A549 (cell line): Measurements from ENCODE around the gene ENO1. TPM values are rescaled to one million over a fixed set of nuclear protein-coding genes. Genes with fewer than 3 reads are reported as not detected.

Source experiments
- ATAC-seq, 2 experiments: fragments of 200-7000 bp in 1 of 2; fragments of >200 bp in 1 of 2; cut with Nextera tagmentation in 1 of 2; cut with Tn5 transposase in 1 of 2; 3 replicates each; pipeline versions ENCODE4 v1.8.0 to v1.9.1; 2018 to 2020; ENCODE audit warnings: mild to moderate bottlenecking in 1 of 2, moderate library complexity in 1 of 2
- CTCF ChIA-PET: fragments of 300-600 bp; sonication (Branson Sonifier 250); formaldehyde crosslinking; extraction: SDS; loops from one replicate; lab custom pipeline; 2021; ENCODE audit warnings: antibody characterized with exemption, inconsistent platforms; lab: Yijun Ruan, JAX
- POLR2A ChIA-PET: fragments of 350-600 bp; formaldehyde crosslinking; extraction: SDS; loops from one replicate; lab custom pipeline; 2021; ENCODE audit warnings: antibody characterized with exemption, inconsistent platforms; lab: Yijun Ruan, JAX
- DNase-seq, 2 experiments: peaks; one replicate each; pipeline versions ENCODE4 v3.0.0 to v3.0.0-alpha.2; 2011 to 2016; ENCODE audit warnings: low read depth in 1 of 2, low spot score in 1 of 2
- FAIRE-seq: peaks from 2 replicates; lab custom pipeline; 2011; peaks lifted over from hg19 to GRCh38; lab: Jason Lieb, UNC
- H3K27ac ChIP-seq, 2 experiments: fragments of >200 bp; sonication (Bioruptor Twin); formaldehyde crosslinking; 3 replicates each; pipeline ENCODE4 v1.5.1; 2016 to 2017
- H3K4me1 ChIP-seq: fragments of >200 bp; sonication (Bioruptor Twin); formaldehyde crosslinking; 3 replicates; pipeline ENCODE4 v1.6.1; 2016
- H3K4me2 ChIP-seq: fragments of >200 bp; sonication (Bioruptor Twin); formaldehyde crosslinking; 3 replicates; pipeline ENCODE4 v1.6.1; 2016
- H3K4me3 ChIP-seq: fragments of >200 bp; sonication (Bioruptor Twin); formaldehyde crosslinking; 3 replicates; pipeline ENCODE4 v1.5.1; 2016
- H3K9me3 ChIP-seq: fragments of >200 bp; sonication (Bioruptor Twin); formaldehyde crosslinking; 3 replicates; pipeline ENCODE4 v1.6.1; 2016
- BHLHE40 ChIP-seq: IDR thresholded peaks from 2 replicates; pipeline ENCODE4 v1.6.1; 2012; ENCODE audit warnings: low read depth, low read length, inconsistent platforms
- CBX2 ChIP-seq: fragments of 200-600 bp; sonication (generic); IDR thresholded peaks from 2 replicates; pipeline ENCODE4 v1.6.1; 2016; ENCODE audit warnings: low read depth, mild to moderate bottlenecking, borderline replicate concordance
- CHD4 ChIP-seq: fragments of 200-600 bp; sonication (generic); IDR thresholded peaks from 2 replicates; pipeline ENCODE4 v1.6.1; 2016; ENCODE audit warnings: antibody characterized with exemption, mild to moderate bottlenecking, borderline replicate concordance
- EP300 ChIP-seq, 2 experiments: fragments of >200 bp; sonication (Bioruptor Twin); formaldehyde crosslinking; IDR thresholded peaks; 2 replicates in 1 of 2; 3 replicates in 1 of 2; pipeline ENCODE4 v1.6.1; 2016 to 2017
- ESRRA ChIP-seq: fragments of 150-350 bp; IDR thresholded peaks from 2 replicates; pipeline ENCODE4 v1.6.1; 2014; ENCODE audit warnings: mild to moderate bottlenecking, low read length, borderline replicate concordance
- FOSB ChIP-seq: fragments of 250-450 bp; sonication (Bioruptor Pico); IDR thresholded peaks from 2 replicates; pipeline ENCODE4 v1.5.0; 2020; ENCODE audit warnings: mild to moderate bottlenecking, moderate library complexity
- GATA3 ChIP-seq: IDR thresholded peaks from 2 replicates; pipeline ENCODE4 v1.6.1; 2012; ENCODE audit warnings: borderline replicate concordance
- HOXA7 ChIP-seq: fragments of 250-450 bp; sonication (Bioruptor Pico); IDR thresholded peaks from 2 replicates; pipeline ENCODE4 v1.5.0; 2020; ENCODE audit warnings: mild to moderate bottlenecking, moderate library complexity
- HOXB5 ChIP-seq: fragments of 250-450 bp; sonication (Bioruptor Pico); IDR thresholded peaks from 2 replicates; pipeline ENCODE4 v1.5.0; 2020; ENCODE audit warnings: mild to moderate bottlenecking, moderate library complexity
- JUN ChIP-seq, 2 experiments: fragments of >200 bp; sonication (Bioruptor Twin); formaldehyde crosslinking; IDR thresholded peaks; 2 replicates in 1 of 2; 3 replicates in 1 of 2; pipeline ENCODE4 v1.6.1; 2016 to 2017
- KDM1A ChIP-seq: fragments of 200-600 bp; sonication (generic); IDR thresholded peaks from 2 replicates; pipeline ENCODE4 v1.6.1; 2016; ENCODE audit warnings: low read depth, mild to moderate bottlenecking
- NPAS2 ChIP-seq: fragments of 250-450 bp; sonication (Bioruptor Pico); IDR thresholded peaks from 2 replicates; pipeline ENCODE4 v1.8.0; 2022; ENCODE audit warnings: mild to moderate bottlenecking, moderate library complexity, borderline replicate concordance
- NR3C1 ChIP-seq: fragments of >200 bp; sonication (Bioruptor Twin); formaldehyde crosslinking; IDR thresholded peaks from 3 replicates; pipeline ENCODE4 v1.6.1; 2017
- POLR2A ChIP-seq: IDR thresholded peaks from 2 replicates; pipeline ENCODE4 v1.6.1; 2012; ENCODE audit warnings: mild to moderate bottlenecking, low read length
- POLR2AphosphoS2 ChIP-seq: conservative IDR thresholded peaks from 2 replicates; pipeline ENCODE4 v1.6.1; 2012; ENCODE audit warnings: low read length, improper control_type of control experiment, inconsistent platforms
- RAD21 ChIP-seq, 2 experiments: fragments of >200 bp in 1 of 2; sonication (Bioruptor Twin) in 1 of 2; formaldehyde crosslinking in 1 of 2; IDR thresholded peaks in 1 of 2; conservative IDR thresholded peaks in 1 of 2; 2 replicates in 1 of 2; 3 replicates in 1 of 2; pipeline ENCODE4 v1.6.1; 2012 to 2018; ENCODE audit warnings: inconsistent platforms in 1 of 2
- RNF2 ChIP-seq: fragments of 200-600 bp; sonication (generic); IDR thresholded peaks from 2 replicates; pipeline ENCODE4 v1.6.1; 2016; ENCODE audit warnings: low read depth, mild to moderate bottlenecking, antibody characterized with exemption, moderate library complexity, borderline replicate concordance
- TFCP2L1 ChIP-seq: fragments of 250-450 bp; sonication (Bioruptor Pico); IDR thresholded peaks from 2 replicates; pipeline ENCODE4 v1.5.0; 2021; ENCODE audit warnings: mild to moderate bottlenecking
- TP53 ChIP-seq: fragments of 250-450 bp; sonication (Bioruptor Pico); IDR thresholded peaks from 2 replicates; pipeline ENCODE4 v1.5.0; 2021; ENCODE audit warnings: mild to moderate bottlenecking, moderate library complexity
- ZNF302 ChIP-seq: fragments of 250-450 bp; sonication (Bioruptor Pico); IDR thresholded peaks from 2 replicates; pipeline ENCODE4 v1.9.0; 2021; ENCODE audit warnings: inconsistent platforms, mild to moderate bottlenecking, moderate library complexity
- ZSCAN20 ChIP-seq: fragments of 250-450 bp; sonication (Bioruptor Pico); IDR thresholded peaks from 2 replicates; pipeline ENCODE4 v1.8.0; 2022; ENCODE audit warnings: mild to moderate bottlenecking, moderate library complexity
- WGBS: methylation state at CpG from one replicate; pipeline ENCODE4 v1.1.6; 2017; ENCODE audit errors: missing lambda C conversion rate; 5-methylcytosine and 5-hydroxymethylcytosine counted together
- polyA plus RNA-seq, 4 experiments: library from polyadenylated mRNA; depleted of rRNA in 3 of 4; stranded (reverse); fragments of >200 nt; fragmentation: RNase III in 1 of 4; extraction: RNeasy Plus Mini Kit Qiagen cat#74134 plus additional on column Dnase treatment in 1 of 4; gene quantifications; 2 replicates in 3 of 4; 3 replicates in 1 of 4; pipeline ENCODE4 v1.2.3, GENCODE V29; 2011 to 2017
- TF ChIP-seq, protein P1 (sequence below): IDR thresholded peaks from 2 replicates; pipeline ENCODE4 v1.6.1; 2012; ENCODE audit warnings: low read depth, borderline replicate concordance
- TF ChIP-seq, protein P2 (sequence below): fragments of 450-650 bp; IDR thresholded peaks from 2 replicates; pipeline ENCODE4 v1.6.1; 2014; ENCODE audit warnings: antibody characterized with exemption
- TF ChIP-seq, protein P3 (sequence below): fragments of 200-600 bp; sonication (generic); IDR thresholded peaks from 2 replicates; pipeline ENCODE4 v1.6.1; 2016; ENCODE audit warnings: antibody characterized with exemption, mild to moderate bottlenecking, moderate library complexity
- TF ChIP-seq, protein P4 (sequence below): IDR thresholded peaks from 2 replicates; pipeline ENCODE4 v1.6.1; 2012
- TF ChIP-seq, protein P5 (sequence below): fragments of 250-450 bp; sonication (Bioruptor Pico); IDR thresholded peaks from 2 replicates; pipeline ENCODE4 v1.5.0; 2020; ENCODE audit warnings: low read depth, mild to moderate bottlenecking, moderate library complexity
- TF ChIP-seq, protein P6 (sequence below): fragments of >200 bp; sonication (Bioruptor Twin); formaldehyde crosslinking; IDR thresholded peaks from 2 replicates; pipeline ENCODE4 v1.6.1; 2016

ENO1 gene
- polyA plus RNA-seq, 2 of the 4 experiments (the other 2 are of a cell fraction), result 1,899 to 2,981 TPM

DNA sequence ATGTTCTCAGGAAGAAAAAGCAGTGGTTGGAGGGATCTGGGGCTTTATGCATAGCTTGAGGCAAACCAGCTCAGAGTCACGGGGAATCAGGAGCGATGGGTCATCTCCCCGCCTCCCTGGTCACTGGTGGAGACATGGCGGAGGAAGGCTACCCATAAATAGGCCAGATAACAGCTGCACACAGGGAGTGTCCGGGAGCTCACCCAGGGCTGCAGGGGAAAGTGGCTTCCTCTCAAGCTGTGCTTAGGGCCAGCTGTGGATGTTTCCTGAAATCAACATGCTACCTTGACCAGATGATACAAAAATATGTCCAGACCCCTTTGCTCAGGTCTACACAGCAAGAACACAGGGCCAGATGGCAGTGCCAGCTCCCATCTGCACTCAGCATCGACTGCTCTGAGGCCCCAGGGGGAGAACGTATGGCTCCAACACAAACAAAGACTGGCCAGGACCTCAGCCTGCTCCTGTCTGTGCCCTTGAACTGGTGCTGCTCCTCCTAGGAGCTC is 33.9 kb downstream of the ENO1 start:
- ChIA-PET CTCF (interaction anchor here (0.6 to 7.7 kb wide), 4 partner anchors 9 to 640 kb away, joined by 3 to 87 read pairs (median 6); no protein-coding TSS in a partner anchor), POLR2A (no interaction called here)
- FAIRE-seq, result no peak
- no peak for DNase-seq
- Histone ChIP-seq H3K9me3 (no peaks in the 10 kb centered on the region; the same call in 2 of the 3 replicates), H3K27ac (no peak overlapping the region), H3K4me3 (no peak overlapping the region), H3K4me2 (no peak overlapping the region), H3K4me1 (peaks cover 4% of the 10 kb centered on the region; the same call in 1 of the 3 replicates)
- no peak for TF ChIP-seq KDM1A
- no peak for TF ChIP-seq GATA3
- no peak for TF ChIP-seq NR3C1
- TF ChIP-seq RNF2, result no peak
- no peak for TF ChIP-seq CHD4
- TF ChIP-seq NPAS2 (CRISPR knock-in tag), result no peak
- TF ChIP-seq FOSB (CRISPR knock-in tag), result no peak
- TF ChIP-seq, protein P1, sequence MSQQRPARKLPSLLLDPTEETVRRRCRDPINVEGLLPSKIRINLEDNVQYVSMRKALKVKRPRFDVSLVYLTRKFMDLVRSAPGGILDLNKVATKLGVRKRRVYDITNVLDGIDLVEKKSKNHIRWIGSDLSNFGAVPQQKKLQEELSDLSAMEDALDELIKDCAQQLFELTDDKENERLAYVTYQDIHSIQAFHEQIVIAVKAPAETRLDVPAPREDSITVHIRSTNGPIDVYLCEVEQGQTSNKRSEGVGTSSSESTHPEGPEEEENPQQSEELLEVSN, result no peak
- TF ChIP-seq, protein P2, sequence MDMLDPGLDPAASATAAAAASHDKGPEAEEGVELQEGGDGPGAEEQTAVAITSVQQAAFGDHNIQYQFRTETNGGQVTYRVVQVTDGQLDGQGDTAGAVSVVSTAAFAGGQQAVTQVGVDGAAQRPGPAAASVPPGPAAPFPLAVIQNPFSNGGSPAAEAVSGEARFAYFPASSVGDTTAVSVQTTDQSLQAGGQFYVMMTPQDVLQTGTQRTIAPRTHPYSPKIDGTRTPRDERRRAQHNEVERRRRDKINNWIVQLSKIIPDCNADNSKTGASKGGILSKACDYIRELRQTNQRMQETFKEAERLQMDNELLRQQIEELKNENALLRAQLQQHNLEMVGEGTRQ, result no peak
- no peak for TF ChIP-seq POLR2A
- no peak for TF ChIP-seq TP53 (CRISPR knock-in tag)
- no peak for TF ChIP-seq ZNF302 (CRISPR knock-in tag)
- no peak for TF ChIP-seq HOXB5 (CRISPR knock-in tag)
- no peak for TF ChIP-seq TFCP2L1 (CRISPR knock-in tag)
- no peak for TF ChIP-seq ZSCAN20 (CRISPR knock-in tag)
- TF ChIP-seq HOXA7 (CRISPR knock-in tag), result no peak
- TF ChIP-seq, protein P3, sequence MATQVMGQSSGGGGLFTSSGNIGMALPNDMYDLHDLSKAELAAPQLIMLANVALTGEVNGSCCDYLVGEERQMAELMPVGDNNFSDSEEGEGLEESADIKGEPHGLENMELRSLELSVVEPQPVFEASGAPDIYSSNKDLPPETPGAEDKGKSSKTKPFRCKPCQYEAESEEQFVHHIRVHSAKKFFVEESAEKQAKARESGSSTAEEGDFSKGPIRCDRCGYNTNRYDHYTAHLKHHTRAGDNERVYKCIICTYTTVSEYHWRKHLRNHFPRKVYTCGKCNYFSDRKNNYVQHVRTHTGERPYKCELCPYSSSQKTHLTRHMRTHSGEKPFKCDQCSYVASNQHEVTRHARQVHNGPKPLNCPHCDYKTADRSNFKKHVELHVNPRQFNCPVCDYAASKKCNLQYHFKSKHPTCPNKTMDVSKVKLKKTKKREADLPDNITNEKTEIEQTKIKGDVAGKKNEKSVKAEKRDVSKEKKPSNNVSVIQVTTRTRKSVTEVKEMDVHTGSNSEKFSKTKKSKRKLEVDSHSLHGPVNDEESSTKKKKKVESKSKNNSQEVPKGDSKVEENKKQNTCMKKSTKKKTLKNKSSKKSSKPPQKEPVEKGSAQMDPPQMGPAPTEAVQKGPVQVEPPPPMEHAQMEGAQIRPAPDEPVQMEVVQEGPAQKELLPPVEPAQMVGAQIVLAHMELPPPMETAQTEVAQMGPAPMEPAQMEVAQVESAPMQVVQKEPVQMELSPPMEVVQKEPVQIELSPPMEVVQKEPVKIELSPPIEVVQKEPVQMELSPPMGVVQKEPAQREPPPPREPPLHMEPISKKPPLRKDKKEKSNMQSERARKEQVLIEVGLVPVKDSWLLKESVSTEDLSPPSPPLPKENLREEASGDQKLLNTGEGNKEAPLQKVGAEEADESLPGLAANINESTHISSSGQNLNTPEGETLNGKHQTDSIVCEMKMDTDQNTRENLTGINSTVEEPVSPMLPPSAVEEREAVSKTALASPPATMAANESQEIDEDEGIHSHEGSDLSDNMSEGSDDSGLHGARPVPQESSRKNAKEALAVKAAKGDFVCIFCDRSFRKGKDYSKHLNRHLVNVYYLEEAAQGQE, result no peak
- ATAC-seq, result no peak
- WGBS, result 71% methylated on average over 7 of the region's 7 CpGs

DNA sequence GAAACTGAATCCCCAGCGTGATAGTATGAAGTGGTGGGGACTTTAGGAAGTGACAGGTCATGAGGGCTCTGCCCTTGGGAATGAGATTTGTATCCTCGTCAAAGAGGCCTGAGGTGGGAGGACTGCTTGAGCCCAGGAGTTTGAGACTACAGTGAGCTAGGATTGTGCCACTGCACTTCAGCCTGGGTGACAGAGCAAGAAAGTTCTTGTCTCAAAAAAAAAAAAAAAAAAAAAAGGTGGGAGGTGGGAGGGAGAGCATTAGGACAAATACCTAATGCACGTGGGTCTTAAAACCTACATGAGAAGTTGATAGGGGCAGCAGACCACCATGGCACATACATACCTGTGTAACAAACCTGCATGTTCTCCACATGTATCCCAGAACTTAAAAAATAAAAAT is 37.1 kb downstream of the ENO1 start:
- ATAC-seq (no peak), DNase-seq (no peak), FAIRE-seq (no peak)
- H3K4me1 ChIP-seq, result no peaks in the 10 kb centered on the region
- H3K4me3 ChIP-seq, result no peak overlapping the region
- H3K4me2 ChIP-seq, result no peak overlapping the region
- H3K27ac ChIP-seq, result no peak overlapping the region
- POLR2A ChIA-PET, result no interaction called here
- no peaks in the 10 kb centered on the region; the same call in 2 of the 3 replicates for H3K9me3 ChIP-seq
- 81% methylated on average over 3 of the region's 3 CpGs for WGBS
- CTCF ChIA-PET, result no interaction called here
- TF ChIP-seq RAD21 (conservative IDR thresholded peaks at IDR 0.05 in 1 of 2, IDR thresholded peaks at IDR 0.05 in 1 of 2), result no peak
- TF ChIP-seq ZSCAN20 (CRISPR knock-in tag), result no peak
- TF ChIP-seq BHLHE40, result no peak
- TF ChIP-seq, protein P4, sequence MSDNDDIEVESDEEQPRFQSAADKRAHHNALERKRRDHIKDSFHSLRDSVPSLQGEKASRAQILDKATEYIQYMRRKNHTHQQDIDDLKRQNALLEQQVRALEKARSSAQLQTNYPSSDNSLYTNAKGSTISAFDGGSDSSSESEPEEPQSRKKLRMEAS, result no peak
- TF ChIP-seq, protein P3, result no peak
- no peak for TF ChIP-seq ZNF302 (CRISPR knock-in tag)
- TF ChIP-seq, protein P5, sequence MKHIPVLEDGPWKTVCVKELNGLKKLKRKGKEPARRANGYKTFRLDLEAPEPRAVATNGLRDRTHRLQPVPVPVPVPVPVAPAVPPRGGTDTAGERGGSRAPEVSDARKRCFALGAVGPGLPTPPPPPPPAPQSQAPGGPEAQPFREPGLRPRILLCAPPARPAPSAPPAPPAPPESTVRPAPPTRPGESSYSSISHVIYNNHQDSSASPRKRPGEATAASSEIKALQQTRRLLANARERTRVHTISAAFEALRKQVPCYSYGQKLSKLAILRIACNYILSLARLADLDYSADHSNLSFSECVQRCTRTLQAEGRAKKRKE (CRISPR knock-in tag), result no peak
- TF ChIP-seq TFCP2L1 (CRISPR knock-in tag), result no peak
- no peak for TF ChIP-seq CBX2
- no peak for TF ChIP-seq ESRRA
- TF ChIP-seq EP300 (IDR thresholded peaks at IDR 0.05), result no peak
- TF ChIP-seq GATA3, result no peak
- no peak for TF ChIP-seq POLR2AphosphoS2
- TF ChIP-seq JUN (IDR thresholded peaks at IDR 0.05), result no peak
- TF ChIP-seq, protein P6, sequence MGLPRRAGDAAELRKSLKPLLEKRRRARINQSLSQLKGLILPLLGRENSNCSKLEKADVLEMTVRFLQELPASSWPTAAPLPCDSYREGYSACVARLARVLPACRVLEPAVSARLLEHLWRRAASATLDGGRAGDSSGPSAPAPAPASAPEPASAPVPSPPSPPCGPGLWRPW, result no peak
